Upper lobe of left lung (tissue), 6 donors: ENCODE measurements around the gene STK11. TPM values are rescaled to one million over a fixed set of nuclear protein-coding genes. Genes with fewer than 3 reads are reported as not detected.

ENCODE experiments used
- ATAC-seq, 2 donors: fragments of 200-7000 bp; cut with Tn5 transposase; one replicate each; pipeline ENCODE4 v1.9.1; 2022; ENCODE audit warnings: mild to moderate bottlenecking in 2 of 2, moderate library complexity in 2 of 2; ENCODE audit not compliant: low FRiP score in 2 of 2
- DNase-seq, 2 donors: peaks; one replicate each; pipeline ENCODE4 v3.0.0-alpha.2; 2019 to 2020
- H3K27ac ChIP-seq, 4 donors: fragments of 200-600 bp; sonication (generic); one replicate each; pipeline ENCODE4 v1.5.1; 2016 to 2019
- H3K27me3 ChIP-seq, 4 donors: fragments of 200-600 bp; sonication (generic); one replicate each; pipeline ENCODE4 v1.5.1; 2017 to 2019
- H3K36me3 ChIP-seq, 4 donors: fragments of 200-600 bp; sonication (generic); one replicate each; pipeline ENCODE4 v1.5.1; 2016 to 2019
- H3K4me1 ChIP-seq, 4 donors: fragments of 200-600 bp; sonication (generic); one replicate each; pipeline ENCODE4 v1.5.1; 2018 to 2019
- H3K4me3 ChIP-seq, 4 donors: fragments of 200-600 bp; sonication (generic); one replicate each; pipeline ENCODE4 v1.5.1; 2017 to 2019; ENCODE audit warnings: mild to moderate bottlenecking in 2 of 4, moderate library complexity in 1 of 4
- H3K9me3 ChIP-seq, 4 donors: fragments of 200-600 bp; sonication (generic); one replicate each; pipeline ENCODE4 v1.5.1; 2018 to 2019
- CTCF ChIP-seq, 6 experiments: fragments of 450-650 bp in 4 of 6; fragments of 200-600 bp in 2 of 6; sonication (generic) in 2 of 6; IDR thresholded peaks; one replicate each; pipeline ENCODE4 v1.5.1; 2016 to 2019; ENCODE audit warnings: antibody characterized with exemption in 6 of 6
- EP300 ChIP-seq, 4 donors: sonication (generic); formaldehyde crosslinking; IDR thresholded peaks; one replicate each; pipeline ENCODE4 v1.5.1; 2017; ENCODE audit warnings: antibody characterized with exemption in 4 of 4, control low read depth in 2 of 4
- POLR2A ChIP-seq, 4 donors: fragments of 450-650 bp; IDR thresholded peaks; one replicate each; pipeline ENCODE4 v1.5.1; 2016 to 2017; ENCODE audit warnings: antibody characterized with exemption in 4 of 4, mild to moderate bottlenecking in 2 of 4
- POLR2AphosphoS5 ChIP-seq, 2 donors: sonication (generic); formaldehyde crosslinking; IDR thresholded peaks; one replicate each; pipeline ENCODE4 v1.5.1; 2017; ENCODE audit warnings: antibody characterized with exemption in 2 of 2
- WGBS, 2 donors: methylation state at CpG; one replicate each; pipeline ENCODE4 v1.1.5; 2017 to 2018; 5-methylcytosine and 5-hydroxymethylcytosine counted together
- total RNA-seq, 6 donors: library from RNA; depleted of rRNA in 4 of 6; stranded (reverse); fragments of >200 nt in 4 of 6; gene quantifications; one replicate each; pipeline versions ENCODE4 v1.1.0 to v1.2.1, GENCODE V29; 2016 to 2021
- donor health status: DM: no; HTN: no; CAD: no; lungs with moderate emphysema.
- donor health status: DM: no; HTN: yes; CAD: no; lungs with severe emphysema.

STK11 gene
- total RNA-seq, 6 donors from 2014 or later = 50.2 to 168 (median 63.2) TPM

- DNase-seq = peak in 1 of 2 donors; percentile 43
- TF ChIP-seq POLR2AphosphoS5 (IDR thresholded peaks at IDR 0.05) (peak in 1 of 2 donors; percentile 4), POLR2A (IDR thresholded peaks at IDR 0.05) (no peak)
These were observed 42.9 kb upstream of the STK11 start for GRCh38 chr19:1162404-1163282.

GRCh38 chr19:1163283-1163933 lies 42.2 kb upstream of the STK11 start:
- Histone ChIP-seq H3K27me3 (no peaks in the 10 kb centered on the region), H3K27ac (peak overlapping the region in 3 of 4 donors; percentile 66 to 70 (median 67)), H3K9me3 (no peaks in the 10 kb centered on the region), H3K4me3 (peak overlapping the region in 1 of 4 donors; percentile 1), H3K4me1 (peaks cover 30 to 64% (median 37%) of the 10 kb centered on the region in 4 donors), H3K36me3 (peaks cover 0 to 18% (median 6%) of the 10 kb centered on the region in 4 donors)
- 80 to 83% methylated on average over 7 to 25 of the region's 41 CpGs for WGBS, 2 donors
- DNase-seq = peak in 1 of 2 donors; percentile 86
- ATAC-seq = peak; percentile 19 to 76
- TF ChIP-seq CTCF (IDR thresholded peaks at IDR 0.05) (no peak), POLR2A (IDR thresholded peaks at IDR 0.05) (no peak), POLR2AphosphoS5 (IDR thresholded peaks at IDR 0.05) (no peak), EP300 (IDR thresholded peaks at IDR 0.05) (no peak)

More at GRCh38 chr19:1162404-1163282, 42.9 kb upstream of the STK11 start:
- ATAC-seq = no peak
- peaks cover 22 to 56% (median 30%) of the 10 kb centered on the region in 4 donors for H3K4me1 ChIP-seq
- H3K27me3 ChIP-seq = no peaks in the 10 kb centered on the region
- WGBS, 2 donors = 80 to 85% methylated on average over 18 to 25 of the region's 26 CpGs
- H3K4me3 ChIP-seq = no peak overlapping the region
- peak overlapping the region in 3 of 4 donors; percentile 32 to 70 (median 66) for H3K27ac ChIP-seq
- no peaks in the 10 kb centered on the region for H3K9me3 ChIP-seq
- H3K36me3 ChIP-seq = peaks cover 0 to 23% (median 7%) of the 10 kb centered on the region in 4 donors

GRCh38 chr19:1163934-1164683 lies 41.5 kb upstream of the STK11 start:
- ATAC-seq (no peak), DNase-seq (peak in 1 of 2 donors; percentile 82)
- Histone ChIP-seq H3K9me3 (no peaks in the 10 kb centered on the region), H3K4me3 (no peak overlapping the region), H3K36me3 (peaks cover 0 to 17% (median 8%) of the 10 kb centered on the region in 4 donors), H3K27me3 (no peaks in the 10 kb centered on the region), H3K4me1 (peaks cover 37 to 71% (median 42%) of the 10 kb centered on the region in 4 donors), H3K27ac (peak overlapping the region in 3 of 4 donors; percentile 66 to 70 (median 67))
- 60 to 78% methylated on average over 14 to 15 of the region's 20 CpGs for WGBS, 2 donors
- no peak for TF ChIP-seq POLR2A (IDR thresholded peaks at IDR 0.05)
- no peak for TF ChIP-seq CTCF (IDR thresholded peaks at IDR 0.05)
- TF ChIP-seq EP300 (IDR thresholded peaks at IDR 0.05) = no peak
- no peak for TF ChIP-seq POLR2AphosphoS5 (IDR thresholded peaks at IDR 0.05)

- ATAC-seq (no peak), DNase-seq (peak in 1 of 2 donors; percentile 82)
- TF ChIP-seq POLR2AphosphoS5 (IDR thresholded peaks at IDR 0.05) (no peak), POLR2A (IDR thresholded peaks at IDR 0.05) (no peak), CTCF (IDR thresholded peaks at IDR 0.05) (no peak), EP300 (IDR thresholded peaks at IDR 0.05) (no peak)
- peaks cover 0 to 16% (median 8%) of the 10 kb centered on the region in 4 donors for H3K36me3 ChIP-seq
- H3K27me3 ChIP-seq = no peaks in the 10 kb centered on the region
- peaks cover 41 to 79% (median 50%) of the 10 kb centered on the region in 4 donors for H3K4me1 ChIP-seq
- WGBS, 2 donors = 71 to 86% methylated on average over 16 to 18 of the region's 21 CpGs
- peak overlapping the region; percentile 12 to 80 (median 39) for H3K27ac ChIP-seq
- no peak overlapping the region for H3K4me3 ChIP-seq
- no peaks in the 10 kb centered on the region for H3K9me3 ChIP-seq
These were observed 40.7 kb upstream of the STK11 start for GRCh38 chr19:1164684-1165531.
